WERI-Rb-1 (cell line): ENCODE data around the gene ZDHHC13.

Experiments
- DNase-seq: peaks from one replicate; pipeline ENCODE4 v3.0.0-alpha.2; 2020
- H3K27ac ChIP-seq: fragments of 250-450 bp; sonication (Bioruptor Pico); 2 replicates; pipeline ENCODE4 v1.5.1; 2020; ENCODE audit warnings: mild to moderate bottlenecking, moderate library complexity
- H3K27me3 ChIP-seq: fragments of 250-450 bp; sonication (Bioruptor Pico); 2 replicates; pipeline ENCODE4 v1.5.1; 2021; ENCODE audit warnings: mild to moderate bottlenecking, low read depth, moderate library complexity; ENCODE audit not compliant: insufficient read depth, severe bottlenecking
- H3K36me3 ChIP-seq: fragments of 250-450 bp; sonication (Bioruptor Pico); 2 replicates; pipeline ENCODE4 v1.5.1; 2020; ENCODE audit warnings: mild to moderate bottlenecking, moderate library complexity
- H3K4me3 ChIP-seq: 2 replicates; pipeline ENCODE4 v1.5.1; 2011; ENCODE audit warnings: low read depth, mild to moderate bottlenecking, control low read depth, low read length
- H3K9me3 ChIP-seq: fragments of 250-450 bp; sonication (Bioruptor Pico); 2 replicates; pipeline ENCODE4 v1.5.1; 2021; ENCODE audit warnings: mild to moderate bottlenecking, moderate library complexity; ENCODE audit not compliant: severe bottlenecking
- TF ChIP-seq, protein P1 (sequence below): IDR thresholded peaks from 2 replicates; pipeline ENCODE4 v1.5.1; 2011; ENCODE audit warnings: low read depth, mild to moderate bottlenecking, control low read depth, inconsistent platforms, low read length

ZDHHC13 gene

DNA sequence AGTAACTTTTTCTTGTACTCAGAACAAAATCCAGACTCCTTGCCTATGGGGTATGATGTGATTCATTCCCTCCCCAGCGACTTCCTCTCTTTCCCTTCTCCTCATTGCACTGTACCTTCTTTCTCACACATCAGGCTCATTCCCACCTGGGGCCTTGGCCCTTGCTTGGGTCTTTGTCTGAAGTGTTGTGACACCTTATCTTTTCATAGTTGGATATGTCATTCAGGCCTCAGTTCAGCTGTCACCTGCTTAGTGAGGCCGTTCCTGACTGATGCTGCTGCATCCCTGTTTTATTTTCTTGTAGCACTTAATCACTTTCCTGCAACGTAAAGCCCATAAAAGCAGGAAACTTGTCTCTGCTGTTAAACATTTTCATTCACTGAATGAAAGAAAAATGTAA, 39.9 kb downstream of the ZDHHC13 start:
- TF ChIP-seq, protein P1, sequence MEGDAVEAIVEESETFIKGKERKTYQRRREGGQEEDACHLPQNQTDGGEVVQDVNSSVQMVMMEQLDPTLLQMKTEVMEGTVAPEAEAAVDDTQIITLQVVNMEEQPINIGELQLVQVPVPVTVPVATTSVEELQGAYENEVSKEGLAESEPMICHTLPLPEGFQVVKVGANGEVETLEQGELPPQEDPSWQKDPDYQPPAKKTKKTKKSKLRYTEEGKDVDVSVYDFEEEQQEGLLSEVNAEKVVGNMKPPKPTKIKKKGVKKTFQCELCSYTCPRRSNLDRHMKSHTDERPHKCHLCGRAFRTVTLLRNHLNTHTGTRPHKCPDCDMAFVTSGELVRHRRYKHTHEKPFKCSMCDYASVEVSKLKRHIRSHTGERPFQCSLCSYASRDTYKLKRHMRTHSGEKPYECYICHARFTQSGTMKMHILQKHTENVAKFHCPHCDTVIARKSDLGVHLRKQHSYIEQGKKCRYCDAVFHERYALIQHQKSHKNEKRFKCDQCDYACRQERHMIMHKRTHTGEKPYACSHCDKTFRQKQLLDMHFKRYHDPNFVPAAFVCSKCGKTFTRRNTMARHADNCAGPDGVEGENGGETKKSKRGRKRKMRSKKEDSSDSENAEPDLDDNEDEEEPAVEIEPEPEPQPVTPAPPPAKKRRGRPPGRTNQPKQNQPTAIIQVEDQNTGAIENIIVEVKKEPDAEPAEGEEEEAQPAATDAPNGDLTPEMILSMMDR, result no peak
- Histone ChIP-seq H3K9me3 (no peaks in the 10 kb centered on the region), H3K27ac (no peak overlapping the region), H3K4me3 (no peak overlapping the region), H3K27me3 (no peaks in the 10 kb centered on the region), H3K36me3 (peaks cover 8% of the 10 kb centered on the region)
- no peak for DNase-seq

DNA sequence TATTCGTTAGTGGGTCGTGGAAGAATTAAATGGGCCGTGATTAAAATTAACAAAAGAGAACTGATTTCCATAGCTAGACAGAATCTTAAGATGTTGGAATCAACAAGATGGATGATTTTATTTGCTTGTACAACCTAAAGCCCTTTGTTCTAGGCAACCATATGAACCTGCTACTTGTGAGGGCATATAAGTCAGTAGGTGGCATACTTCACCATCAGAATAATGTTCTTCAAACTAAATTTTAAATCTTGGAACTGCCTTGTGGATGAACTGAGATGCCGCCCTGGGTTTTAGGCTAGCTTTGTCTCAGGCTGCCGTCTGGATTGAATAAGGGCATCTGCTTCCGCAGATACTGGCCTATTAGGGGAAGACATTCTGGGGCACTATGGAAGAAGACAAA, 43.9 kb downstream of the ZDHHC13 start:
- H3K4me3 ChIP-seq, result no peak overlapping the region
- no peak overlapping the region for H3K27ac ChIP-seq
- peaks cover 20% of the 10 kb centered on the region for H3K36me3 ChIP-seq
- TF ChIP-seq, protein P1, result no peak
- no peak for DNase-seq
- no peaks in the 10 kb centered on the region for H3K27me3 ChIP-seq
- H3K9me3 ChIP-seq, result no peaks in the 10 kb centered on the region

DNA sequence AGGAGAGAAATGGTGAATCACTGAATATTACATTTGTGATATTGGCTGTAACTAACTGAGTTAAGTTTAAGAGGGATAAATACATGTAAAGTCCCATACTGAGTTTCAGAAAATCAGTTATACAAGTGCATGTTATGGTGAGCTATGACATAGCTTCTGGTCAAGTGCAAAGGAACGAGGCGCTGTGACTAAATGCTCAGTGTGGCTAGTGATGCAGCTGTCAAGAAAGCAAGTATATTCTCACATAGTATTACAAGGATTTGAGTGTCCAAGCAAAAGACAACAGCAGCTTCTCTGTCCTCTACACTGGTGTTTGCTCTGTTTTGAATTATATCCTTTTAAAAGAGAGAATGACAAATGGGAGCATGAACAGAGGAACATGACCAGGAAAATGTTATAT, 44.7 kb downstream of the ZDHHC13 start:
- H3K9me3 ChIP-seq, result no peaks in the 10 kb centered on the region
- no peak overlapping the region for H3K27ac ChIP-seq
- no peak for DNase-seq
- H3K27me3 ChIP-seq, result no peaks in the 10 kb centered on the region
- H3K4me3 ChIP-seq, result no peak overlapping the region
- peaks cover 25% of the 10 kb centered on the region for H3K36me3 ChIP-seq
- TF ChIP-seq, protein P1, result no peak

DNA sequence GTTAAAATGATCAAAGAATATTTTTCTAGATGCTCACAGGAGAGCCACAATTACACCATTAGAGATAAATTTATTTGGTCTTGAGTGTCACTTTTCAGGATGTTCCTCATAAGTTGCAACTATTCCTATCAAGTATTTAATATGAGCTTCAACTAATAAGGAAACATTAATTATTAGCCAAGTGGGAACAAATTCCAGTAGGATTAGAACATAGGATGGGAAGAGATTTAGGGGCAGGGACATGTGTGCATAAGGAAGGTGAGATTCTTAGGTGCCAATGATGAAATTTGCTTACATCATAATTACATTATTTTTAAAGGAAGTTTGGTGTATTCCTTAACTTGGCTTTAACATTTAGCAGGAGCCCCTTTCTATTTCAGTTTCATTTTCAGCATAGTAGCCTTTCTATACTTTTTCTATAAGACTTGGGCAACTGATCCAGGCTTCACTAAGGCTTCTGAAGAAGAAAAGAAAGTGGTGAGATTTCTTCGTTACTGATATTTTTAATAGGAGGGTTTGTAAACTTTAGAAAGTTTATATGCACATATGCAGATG, 46.1 kb downstream of the ZDHHC13 start:
- TF ChIP-seq, protein P1, result no peak
- Histone ChIP-seq H3K4me3 (no peak overlapping the region), H3K36me3 (peaks cover 30% of the 10 kb centered on the region), H3K9me3 (no peaks in the 10 kb centered on the region), H3K27ac (no peak overlapping the region), H3K27me3 (no peaks in the 10 kb centered on the region)
- no peak for DNase-seq

DNA sequence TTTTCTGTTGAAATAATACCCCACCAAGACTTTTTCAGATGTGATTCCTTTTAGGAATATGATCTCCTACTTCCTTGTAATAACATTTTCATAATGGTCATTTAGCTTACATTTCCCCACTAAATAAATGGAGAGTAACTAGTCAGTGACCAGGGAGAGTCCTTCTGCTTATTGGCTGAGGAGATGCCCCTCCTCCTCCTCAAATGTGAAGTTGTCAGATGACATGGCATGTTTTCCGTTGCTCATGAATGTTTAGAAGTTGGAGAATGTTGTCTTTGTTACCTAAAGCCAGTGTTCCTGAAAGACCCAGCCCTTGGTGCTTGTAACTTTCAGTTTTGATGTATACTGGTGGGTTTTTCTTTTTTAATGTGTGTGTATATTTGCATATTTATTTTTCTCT, 46.6 kb downstream of the ZDHHC13 start:
- H3K9me3 ChIP-seq, result no peaks in the 10 kb centered on the region
- no peak overlapping the region for H3K27ac ChIP-seq
- H3K27me3 ChIP-seq, result no peaks in the 10 kb centered on the region
- no peak overlapping the region for H3K4me3 ChIP-seq
- DNase-seq, result no peak
- TF ChIP-seq, protein P1, result no peak
- peaks cover 36% of the 10 kb centered on the region for H3K36me3 ChIP-seq

DNA sequence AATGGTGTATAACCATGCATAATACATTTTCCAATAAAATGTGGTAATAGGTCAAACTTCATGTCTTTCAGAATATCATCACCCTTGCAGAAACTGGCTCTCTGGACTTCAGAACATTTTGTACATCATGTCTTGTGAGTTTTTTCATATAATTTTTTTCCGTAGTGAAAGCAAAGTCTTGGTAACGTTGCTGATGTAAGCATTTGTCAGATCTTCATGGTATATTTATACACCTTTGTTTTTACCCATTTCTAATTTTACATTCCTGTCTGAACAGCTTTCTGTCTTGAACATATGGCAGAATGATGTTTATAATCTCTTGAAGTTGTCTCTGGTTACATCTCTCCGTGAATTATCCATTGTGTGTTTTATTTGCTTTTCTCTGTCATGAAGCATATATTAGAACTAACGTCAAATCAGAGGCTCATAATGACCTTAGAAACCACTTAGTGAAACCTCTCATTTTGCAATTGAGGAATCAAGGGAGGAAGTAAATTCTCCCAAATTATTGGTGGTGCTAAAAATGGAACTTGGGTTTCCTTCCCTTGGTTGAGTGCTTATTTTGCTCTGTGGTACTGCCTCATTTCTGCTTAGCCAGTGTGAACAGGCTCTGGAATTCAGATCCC, 47.4 kb downstream of the ZDHHC13 start:
- TF ChIP-seq, protein P1, result no peak
- Histone ChIP-seq H3K36me3 (peaks cover 37% of the 10 kb centered on the region), H3K27me3 (no peaks in the 10 kb centered on the region), H3K27ac (no peak overlapping the region), H3K9me3 (no peaks in the 10 kb centered on the region), H3K4me3 (no peak overlapping the region)
- DNase-seq, result no peak
